Endothelial cell of umbilical vein (primary cell): Measurements from ENCODE around the gene GIMAP8. TPM values are rescaled to one million over a fixed set of nuclear protein-coding genes. Genes with fewer than 3 reads are reported as not detected.
A peak's percentile ranks its signal among the peaks of the same experiment; 100 is the strongest.

Experiments used
- BruUV-seq: library from RNA; stranded (reverse); fragments of 400-500 nt; replicated peaks from 2 replicates; lab custom pipeline; 2021; lab: Mats Ljungman, UMichigan
- CTCF ChIA-PET: fragments of 300-600, 350-600 bp; sonication (Branson Sonifier 250); formaldehyde crosslinking; loops from one replicate; lab custom pipeline; 2021; ENCODE audit warnings: antibody characterized with exemption, inconsistent platforms; lab: Charles Lee
- POLR2A ChIA-PET: fragments of 300-600, 350-600 bp; sonication (Branson Sonifier 250); formaldehyde crosslinking; loops from one replicate; lab custom pipeline; 2021; ENCODE audit warnings: antibody characterized with exemption, inconsistent platforms; lab: Charles Lee
- DNase-seq: peaks from one replicate; pipeline ENCODE4 v3.0.0-alpha.2; 2011; ENCODE audit warnings: low read depth, low spot score
- FAIRE-seq: peaks from 2 replicates; lab custom pipeline; 2011; peaks lifted over from hg19 to GRCh38; lab: Jason Lieb, UNC
- H2AFZ ChIP-seq: 2 replicates; pipeline ENCODE4 v1.6.0; 2012; ENCODE audit warnings: low read depth, low read length, control low read depth, inconsistent platforms
- H3K27ac ChIP-seq: 2 replicates; pipeline ENCODE4 v1.5.1; 2011; ENCODE audit warnings: low read depth, mild to moderate bottlenecking, control low read depth, low read length, moderate library complexity; ENCODE audit not compliant: insufficient read depth
- H3K27me3 ChIP-seq, 2 experiments: 2 replicates each; pipeline versions ENCODE4 v1.6.0 to v1.6.1; 2011; ENCODE audit warnings: low read length in 2 of 2, mixed read lengths in 1 of 2; ENCODE audit not compliant: control insufficient read depth in 2 of 2, insufficient read depth in 2 of 2
- H3K36me3 ChIP-seq, 2 experiments: 2 replicates in 1 of 2; 3 replicates in 1 of 2; pipeline ENCODE4 v1.5.1; 2011; ENCODE audit warnings: low read length in 2 of 2, mild to moderate bottlenecking in 1 of 2, moderate library complexity in 1 of 2; ENCODE audit not compliant: control insufficient read depth in 2 of 2, insufficient read depth in 2 of 2; ENCODE audit errors: extremely low read depth in 1 of 2
- H3K4me1 ChIP-seq: 3 replicates; pipeline ENCODE4 v1.5.1; 2011; ENCODE audit warnings: mild to moderate bottlenecking, low read length; ENCODE audit not compliant: control insufficient read depth, insufficient read depth; ENCODE audit errors: extremely low read depth
- H3K4me2 ChIP-seq: 2 replicates; pipeline ENCODE4 v1.6.1; 2011; ENCODE audit warnings: low read length, control low read depth, mixed read lengths; ENCODE audit not compliant: insufficient read depth
- H3K4me3 ChIP-seq, 3 experiments: fragments of 200-600 bp in 1 of 3; sonication (generic), shearing (Covaris generic) in 1 of 3; replicated peaks in 1 of 3; 2 replicates each; pipeline ENCODE4 v1.5.1; 2011 to 2016; ENCODE audit warnings: control low read depth in 3 of 3, low read length in 3 of 3, mild to moderate bottlenecking in 2 of 3, inconsistent platforms in 1 of 3, low read depth in 1 of 3, moderate library complexity in 1 of 3; ENCODE audit not compliant: insufficient read depth in 1 of 3
- H3K79me2 ChIP-seq: 2 replicates; pipeline ENCODE4 v1.6.0; 2012; ENCODE audit warnings: low read length, inconsistent platforms; ENCODE audit not compliant: control insufficient read depth, insufficient read depth
- H3K9ac ChIP-seq: replicated peaks from 2 replicates; pipeline ENCODE3; 2011; ENCODE audit warnings: low read length, control low read depth; ENCODE audit not compliant: insufficient read depth; ENCODE audit errors: extremely low read depth
- H3K9me1 ChIP-seq: replicated peaks from 3 replicates; pipeline ENCODE4 v1.6.0; 2011; ENCODE audit warnings: mild to moderate bottlenecking, low read length; ENCODE audit not compliant: control insufficient read depth, insufficient read depth; ENCODE audit errors: extremely low read depth
- H3K9me3 ChIP-seq: replicated peaks from 2 replicates; pipeline ENCODE4 v1.5.1; 2012; ENCODE audit warnings: low read length, inconsistent platforms; ENCODE audit not compliant: control insufficient read depth, insufficient read depth
- H4K20me1 ChIP-seq: replicated peaks from 2 replicates; pipeline ENCODE3; 2011; ENCODE audit warnings: mild to moderate bottlenecking, low read length; ENCODE audit not compliant: control insufficient read depth, insufficient read depth; ENCODE audit errors: extremely low read depth
- FOS ChIP-seq: IDR thresholded peaks from 2 replicates; pipeline ENCODE4 v1.6.1; 2011; ENCODE audit warnings: mild to moderate bottlenecking, low read length, moderate library complexity, borderline replicate concordance; ENCODE audit not compliant: insufficient read depth
- JUN ChIP-seq: IDR thresholded peaks from 2 replicates; pipeline ENCODE4 v1.6.1; 2011; ENCODE audit warnings: borderline replicate concordance, low read depth; ENCODE audit not compliant: insufficient read length, insufficient read depth
- MYC ChIP-seq: IDR thresholded peaks from one replicate; pipeline ENCODE4 v1.6.1; 2011; ENCODE audit warnings: mild to moderate bottlenecking, low read depth, low read length
- POLR2A ChIP-seq: IDR thresholded peaks from 2 replicates; pipeline ENCODE4 v1.6.1; 2012; ENCODE audit warnings: low read depth, mild to moderate bottlenecking, control low read depth, low read length
- dilution Hi-C: fragments of 300-500 bp; cut with MboI; formaldehyde crosslinking; loops from one replicate; pipeline ENCODE4 v1.15.0; 2019; ENCODE audit warnings: low sequenced_read_pairs; ENCODE audit not compliant: extremely low pct_ligation_motif_present
- intact Hi-C: fragments of 100-400 bp; cut with micrococcal nuclease; formaldehyde crosslinking; loops from one replicate; pipeline ENCODE4 v1.10.0; 2022
- polyA plus RNA-seq, 4 experiments: library from polyadenylated mRNA; depleted of rRNA in 3 of 4; stranded (reverse) in 3 of 4; unstranded in 1 of 4; fragments of >200 nt; gene quantifications; 2 replicates each; pipeline versions ENCODE4 v1.2.1 to v1.2.3, GENCODE V29; 2011 to 2012; ENCODE audit warnings: missing spikeins in 1 of 4
- total RNA-seq: library from RNA; stranded (reverse); gene quantifications from 2 replicates; pipeline ENCODE4 v1.2.3, GENCODE V29; 2021
- TF ChIP-seq, protein P1 (sequence below): IDR thresholded peaks from 2 replicates; pipeline ENCODE4 v1.6.1; 2011; ENCODE audit not compliant: insufficient read depth, insufficient read length
- TF ChIP-seq, protein P2 (sequence below), 2 donors: IDR thresholded peaks; 1 replicate in 1 of 2; 2 replicates in 1 of 2; pipeline ENCODE4 v1.5.1; 2011; ENCODE audit warnings: low read length in 2 of 2, mild to moderate bottlenecking in 2 of 2, moderate library complexity in 2 of 2, control low read depth in 1 of 2, inconsistent platforms in 1 of 2, low read depth in 1 of 2; ENCODE audit not compliant: insufficient read depth in 1 of 2; ENCODE audit errors: extremely low read depth in 1 of 2

Gene GIMAP8
- total and polyA plus RNA-seq, 2 donors (not counting 3 experiments of a cell fraction or from before 2014, with no cell fraction given), result 32.2 to 71.8 TPM

DNA sequence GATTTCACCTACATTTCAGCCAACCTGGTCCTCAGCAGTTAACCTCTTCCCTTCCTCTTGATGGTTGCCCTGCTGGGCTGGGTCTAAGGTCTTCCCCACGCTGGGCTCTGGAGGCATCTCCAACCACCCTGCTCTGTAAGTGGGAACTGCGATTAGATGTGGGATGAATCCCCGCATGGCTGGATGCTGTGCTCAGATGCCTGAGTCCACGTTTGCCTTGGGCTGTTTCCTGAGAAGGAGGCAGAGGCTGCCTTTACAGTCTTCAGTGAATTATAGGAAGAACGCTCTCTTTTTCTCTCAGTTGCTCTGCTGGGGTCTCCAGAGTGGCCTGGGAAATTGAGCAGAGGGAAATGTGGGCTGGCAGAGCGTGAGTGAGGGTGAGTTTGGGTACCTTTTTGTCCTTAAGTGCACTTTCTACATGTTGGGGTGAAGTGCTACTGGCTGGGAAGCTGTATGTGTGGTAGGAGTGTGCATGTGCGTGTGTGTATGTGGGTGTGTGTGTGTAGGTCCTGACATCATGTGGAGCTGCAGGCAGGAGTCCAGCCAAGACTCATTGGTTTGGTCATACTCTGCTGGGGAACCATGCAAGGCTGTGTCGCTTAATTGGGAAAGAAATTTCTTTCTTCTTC, 1.5 kb downstream of the GIMAP8 start:
- intact Hi-C loops (loop anchor here (1.0 to 2.0 kb wide), 6 partner anchors 63 to 541 kb away; partner anchors contain the start of genes GIMAP2 and GIMAP6), dilution Hi-C loops (no loop called here)
- peak overlapping the region; percentile 10 to 77 (median 64) for H3K4me3 ChIP-seq
- H3K9me1 ChIP-seq, result no peaks in the 10 kb centered on the region
- peak overlapping the region; percentile 62 for H3K27ac ChIP-seq
- no TSS peak for BruUV-seq
- peak overlapping the region; percentile 54 for H3K9ac ChIP-seq
- DNase-seq, result peak; percentile 72
- TF ChIP-seq, protein P1, sequence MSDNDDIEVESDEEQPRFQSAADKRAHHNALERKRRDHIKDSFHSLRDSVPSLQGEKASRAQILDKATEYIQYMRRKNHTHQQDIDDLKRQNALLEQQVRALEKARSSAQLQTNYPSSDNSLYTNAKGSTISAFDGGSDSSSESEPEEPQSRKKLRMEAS, result peak; percentile 3
- peak; percentile 54 for TF ChIP-seq MYC
- TF ChIP-seq JUN, result no peak
- TF ChIP-seq, protein P2, sequence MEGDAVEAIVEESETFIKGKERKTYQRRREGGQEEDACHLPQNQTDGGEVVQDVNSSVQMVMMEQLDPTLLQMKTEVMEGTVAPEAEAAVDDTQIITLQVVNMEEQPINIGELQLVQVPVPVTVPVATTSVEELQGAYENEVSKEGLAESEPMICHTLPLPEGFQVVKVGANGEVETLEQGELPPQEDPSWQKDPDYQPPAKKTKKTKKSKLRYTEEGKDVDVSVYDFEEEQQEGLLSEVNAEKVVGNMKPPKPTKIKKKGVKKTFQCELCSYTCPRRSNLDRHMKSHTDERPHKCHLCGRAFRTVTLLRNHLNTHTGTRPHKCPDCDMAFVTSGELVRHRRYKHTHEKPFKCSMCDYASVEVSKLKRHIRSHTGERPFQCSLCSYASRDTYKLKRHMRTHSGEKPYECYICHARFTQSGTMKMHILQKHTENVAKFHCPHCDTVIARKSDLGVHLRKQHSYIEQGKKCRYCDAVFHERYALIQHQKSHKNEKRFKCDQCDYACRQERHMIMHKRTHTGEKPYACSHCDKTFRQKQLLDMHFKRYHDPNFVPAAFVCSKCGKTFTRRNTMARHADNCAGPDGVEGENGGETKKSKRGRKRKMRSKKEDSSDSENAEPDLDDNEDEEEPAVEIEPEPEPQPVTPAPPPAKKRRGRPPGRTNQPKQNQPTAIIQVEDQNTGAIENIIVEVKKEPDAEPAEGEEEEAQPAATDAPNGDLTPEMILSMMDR (IDR thresholded peaks at IDR 0.05; ENCODE audit: extremely low read depth in 1 of 2, insufficient read depth in 1 of 2, low read depth in 1 of 2, low read length in 2 of 2), result no peak
- no peak for TF ChIP-seq FOS
- peak; percentile 45 for TF ChIP-seq POLR2A
- peak; percentile 43 for FAIRE-seq
- peak overlapping the region; percentile 67 for H2AFZ ChIP-seq
- H3K4me1 ChIP-seq, result peaks cover 33% of the 10 kb centered on the region
- H3K27me3 ChIP-seq, result no peaks in the 10 kb centered on the region
- H3K4me2 ChIP-seq, result peak overlapping the region; percentile 83
- H3K9me3 ChIP-seq, result no peaks in the 10 kb centered on the region
- H3K36me3 ChIP-seq, result peaks cover 2 to 14% of the 10 kb centered on the region in 2 experiments
- POLR2A ChIA-PET, result interaction anchor here (1.0 to 2.1 kb wide), 4 partner anchors 15 to 304 kb away, joined by 3 to 10 read pairs (median 6); partner anchors contain the start of gene GIMAP1
- CTCF ChIA-PET, result interaction anchor here (1.1 to 7.1 kb wide), 7 partner anchors 9 to 327 kb away, joined by 3 to 120 read pairs (median 6); no protein-coding TSS in a partner anchor
- peaks cover 35% of the 10 kb centered on the region for H3K79me2 ChIP-seq
- H4K20me1 ChIP-seq, result no peaks in the 10 kb centered on the region
